ENCODE results near the gene HLA-DPA1.
"Not testable (repeated sequence)": the region's sequence is repeated elsewhere in the genome, so short reads cannot be mapped to it uniquely, and the experiment has no call there.

Gene HLA-DPA1

GRCh38 chr6:33104887-33105286 lies 31.4 kb upstream of the HLA-DPA1 start:
- H3K27ac ChIP-seq: no peak overlapping the region
- TF ChIP-seq, protein P1, sequence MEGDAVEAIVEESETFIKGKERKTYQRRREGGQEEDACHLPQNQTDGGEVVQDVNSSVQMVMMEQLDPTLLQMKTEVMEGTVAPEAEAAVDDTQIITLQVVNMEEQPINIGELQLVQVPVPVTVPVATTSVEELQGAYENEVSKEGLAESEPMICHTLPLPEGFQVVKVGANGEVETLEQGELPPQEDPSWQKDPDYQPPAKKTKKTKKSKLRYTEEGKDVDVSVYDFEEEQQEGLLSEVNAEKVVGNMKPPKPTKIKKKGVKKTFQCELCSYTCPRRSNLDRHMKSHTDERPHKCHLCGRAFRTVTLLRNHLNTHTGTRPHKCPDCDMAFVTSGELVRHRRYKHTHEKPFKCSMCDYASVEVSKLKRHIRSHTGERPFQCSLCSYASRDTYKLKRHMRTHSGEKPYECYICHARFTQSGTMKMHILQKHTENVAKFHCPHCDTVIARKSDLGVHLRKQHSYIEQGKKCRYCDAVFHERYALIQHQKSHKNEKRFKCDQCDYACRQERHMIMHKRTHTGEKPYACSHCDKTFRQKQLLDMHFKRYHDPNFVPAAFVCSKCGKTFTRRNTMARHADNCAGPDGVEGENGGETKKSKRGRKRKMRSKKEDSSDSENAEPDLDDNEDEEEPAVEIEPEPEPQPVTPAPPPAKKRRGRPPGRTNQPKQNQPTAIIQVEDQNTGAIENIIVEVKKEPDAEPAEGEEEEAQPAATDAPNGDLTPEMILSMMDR (IDR thresholded peaks at IDR 0.05): no peak
- no peak for TF ChIP-seq ZFX (IDR thresholded peaks at IDR 0.05; ENCODE audit: borderline replicate concordance)

- TF ChIP-seq, protein P1 (IDR thresholded peaks at IDR 0.05): no peak
- TF ChIP-seq ZFX (IDR thresholded peaks at IDR 0.05; ENCODE audit: borderline replicate concordance): no peak
These were observed 30.3 kb upstream of the HLA-DPA1 start for GRCh38 chr6:33103776-33104175.

DNA sequence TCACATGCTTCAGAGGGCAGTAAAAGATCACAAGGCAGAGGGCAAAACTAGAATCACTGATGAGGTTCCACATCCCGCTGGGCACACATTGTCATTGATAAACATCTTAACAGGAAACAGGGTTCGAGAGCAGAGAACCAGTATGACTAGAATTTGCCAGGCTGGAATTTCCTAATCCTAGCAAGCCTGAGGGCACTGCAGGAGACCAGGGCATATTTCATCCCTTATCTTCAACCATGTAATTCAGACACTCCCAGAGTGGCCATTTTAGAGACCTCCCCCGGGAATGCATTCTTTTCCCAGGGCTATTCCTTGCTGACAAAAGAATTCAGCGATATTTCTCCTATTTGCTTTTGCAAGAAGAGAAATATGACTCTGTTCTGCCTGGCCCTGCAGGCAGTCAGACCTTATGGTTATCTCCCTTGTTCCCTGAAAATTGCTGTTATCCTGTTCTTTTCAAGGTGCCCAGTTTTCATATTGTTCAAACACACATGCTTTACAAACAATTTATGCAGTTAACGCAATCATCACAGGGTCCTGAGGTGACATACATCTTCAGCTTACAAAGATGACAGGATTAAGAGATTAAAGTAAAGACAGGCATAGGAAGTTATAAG lies 27.8 kb upstream of the HLA-DPA1 start:
- H3K27ac ChIP-seq: not testable (repeated sequence)

More at GRCh38 chr6:33103776-33104175, 30.3 kb upstream of the HLA-DPA1 start:
- no peak overlapping the region for H3K27ac ChIP-seq

GRCh38 chr6:33095681-33096080 lies 22.2 kb upstream of the HLA-DPA1 start:
- H3K27ac ChIP-seq: no peak overlapping the region
- no peak for TF ChIP-seq ZFX (IDR thresholded peaks at IDR 0.05; ENCODE audit: borderline replicate concordance)
- TF ChIP-seq, protein P1 (IDR thresholded peaks at IDR 0.05): no peak

DNA sequence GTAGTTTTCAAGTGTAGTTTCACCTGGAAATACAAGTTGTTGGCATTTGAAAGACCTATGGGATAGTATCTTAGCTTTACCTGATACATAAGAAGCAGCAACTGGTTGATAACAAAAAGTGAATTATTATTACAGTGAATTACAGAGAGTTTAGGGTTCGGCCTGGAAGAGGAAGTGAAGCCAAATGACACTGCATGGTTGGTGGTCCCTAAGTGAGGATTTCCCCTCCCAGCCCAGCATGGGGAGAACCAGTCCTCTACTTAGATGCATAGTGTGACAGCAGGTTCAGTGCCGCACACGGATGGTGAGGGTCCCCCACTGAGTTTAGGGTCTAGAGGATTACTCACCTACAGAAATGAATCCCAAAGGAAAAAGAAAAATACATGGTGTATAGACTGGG lies 20.4 kb upstream of the HLA-DPA1 start:
- H3K27ac ChIP-seq: no peak overlapping the region

DNA sequence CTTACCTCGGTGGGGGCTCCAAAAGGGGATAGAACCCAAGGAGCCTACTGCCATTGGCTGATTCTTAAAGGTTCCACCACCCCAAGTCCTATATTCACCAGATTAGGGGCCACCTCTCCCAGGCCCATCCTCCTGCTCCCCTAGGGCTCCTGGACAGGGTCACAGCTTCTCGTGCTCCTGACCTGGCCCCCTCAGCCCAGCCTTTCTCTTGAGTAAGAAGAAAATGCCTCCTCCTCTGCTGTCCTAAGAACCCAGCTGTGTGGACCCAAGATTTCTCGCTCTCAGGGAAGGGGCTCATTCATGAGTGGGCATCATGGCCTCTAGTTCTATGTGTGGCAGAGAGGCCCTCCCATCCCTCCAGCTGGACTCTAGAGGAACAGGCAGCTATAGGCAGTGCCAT lies 18.9 kb upstream of the HLA-DPA1 start:
- TF ChIP-seq, protein P1 (IDR thresholded peaks at IDR 0.05): no peak
- TF ChIP-seq ZFX (IDR thresholded peaks at IDR 0.05; ENCODE audit: borderline replicate concordance): no peak
- no peak overlapping the region for H3K27ac ChIP-seq

More for the DNA sequence above, 20.4 kb upstream of the HLA-DPA1 start:
- TF ChIP-seq ZFX (IDR thresholded peaks at IDR 0.05; ENCODE audit: borderline replicate concordance): no peak
- TF ChIP-seq, protein P1 (IDR thresholded peaks at IDR 0.05): no peak

- H3K27ac ChIP-seq: no peak overlapping the region
These were observed 18.5 kb upstream of the HLA-DPA1 start for GRCh38 chr6:33091957-33092356.

More at GRCh38 chr6:33091957-33092356, 18.5 kb upstream of the HLA-DPA1 start:
- no peak for TF ChIP-seq ZFX (IDR thresholded peaks at IDR 0.05; ENCODE audit: borderline replicate concordance)
- TF ChIP-seq, protein P1 (IDR thresholded peaks at IDR 0.05): peak; percentile 78
